ENCODE data around the gene ST6GALNAC4. TPM values are rescaled to one million over a fixed set of nuclear protein-coding genes. Genes with fewer than 3 reads are reported as not detected.
A peak's percentile ranks its signal among the peaks of the same experiment; 100 is the strongest.

The ST6GALNAC4 gene
- total and polyA plus RNA-seq, 10 of the 15 experiments (the other 5 are each of a cell fraction or from before 2014, with no cell fraction given) = 4.2 to 63.2 (median 35.2) TPM

- intact Hi-C loops (cut with micrococcal nuclease; ENCODE audit: unreplicated experiment) (no loop called here), in situ Hi-C loops (cut with MboI) (loop anchor here (5.0 kb wide), 1 partner anchor 176 kb away; the partner anchor contains the start of gene TOR2A)
- no peak for ATAC-seq
- no peak overlapping the region for H3K4me3 ChIP-seq
- no peaks in the 10 kb centered on the region for H3K27me3 ChIP-seq (replicated peaks in 1 of 2; ENCODE audit: control insufficient read depth in 2 of 2, insufficient read depth in 2 of 2, low read length in 1 of 2)
- H3K36me3 ChIP-seq (ENCODE audit: control insufficient read depth in 2 of 2, insufficient read depth in 2 of 2, low read length in 1 of 2) = peaks cover 10 to 22% of the 10 kb centered on the region in 2 experiments; a peak in 2 of 4 replicates
- ChIA-PET RAD21 (ENCODE audit: unreplicated experiment) (interaction anchor here (0.9 to 1.7 kb wide), 4 partner anchors 9 to 142 kb away, joined by 3 to 4 read pairs (median 3); partner anchors contain the start of gene ST6GALNAC6), CTCF (interaction anchor here (0.6 to 1.7 kb wide), 3 partner anchors 9 to 136 kb away, joined by 3 to 7 read pairs (median 5); no protein-coding TSS in a partner anchor), POLR2A (interaction anchor here (1.4 to 6.9 kb wide), 2 partner anchors 11 to 23 kb away, joined by 3 to 166 read pairs; partner anchors contain the start of gene ST6GALNAC6), SMC1A (ENCODE audit: uncharacterized antibody, unreplicated experiment) (interaction anchor here (0.7 to 1.0 kb wide), 2 partner anchors 8 to 134 kb away, joined by 3 read pairs; no protein-coding TSS in a partner anchor)
- TF ChIP-seq IKZF1 (conservative IDR thresholded peaks at IDR 0.05) (no peak), SPI1 (IDR thresholded peaks at IDR 0.05; ENCODE audit: borderline replicate concordance, insufficient read depth, low read depth, low read length) (0 out of 2 replicates have a peak, but pooled peaks have one; percentile 36)
- WGBS (ENCODE audit: insufficient coverage, insufficient replicate concordance, low lambda C conversion rate, missing lambda C conversion rate) = 99% methylated on average over 5 of the region's 5 CpGs
- H3K9ac ChIP-seq (ENCODE audit: control insufficient read depth, insufficient read depth, low read length) = no peak overlapping the region
- no peak for FAIRE-seq
- no peaks in the 10 kb centered on the region for H4K20me1 ChIP-seq (ENCODE audit: control insufficient read depth, insufficient read depth)
- H3K4me1 ChIP-seq (ENCODE audit: control insufficient read depth, insufficient read depth, low read length) = peaks cover 45% of the 10 kb centered on the region
- BruUV-seq (replicated peaks) = no TSS peak
- no peaks in the 10 kb centered on the region for H3K9me3 ChIP-seq (replicated peaks; ENCODE audit: control insufficient read depth, insufficient read depth, low read length)
- peaks cover 39% of the 10 kb centered on the region for H3K79me2 ChIP-seq (ENCODE audit: control insufficient read depth, insufficient read depth, low read length)
- no peak for DNase-seq (ENCODE audit: low read depth, low spot score)
- no peak overlapping the region for H2AFZ ChIP-seq (ENCODE audit: control insufficient read depth, low read depth, low read length)
- H3K27ac ChIP-seq (ENCODE audit: control insufficient read depth, insufficient read depth) = peak overlapping the region; percentile 9; the same call in 1 of the 2 replicates
- no peak overlapping the region; the same call in 1 of the 2 replicates for H3K4me2 ChIP-seq (ENCODE audit: control insufficient read depth, insufficient read depth)
Observed at GRCh38 chr9:127912882-127913281, 4.0 kb downstream of the ST6GALNAC4 start.

- Histone ChIP-seq H3K9ac (ENCODE audit: control insufficient read depth, insufficient read depth, low read length) (peak overlapping the region; percentile 57), H3K4me2 (ENCODE audit: control insufficient read depth, insufficient read depth) (peak overlapping the region; percentile 90), H3K4me1 (ENCODE audit: control insufficient read depth, insufficient read depth, low read length) (peaks cover 40% of the 10 kb centered on the region), H3K36me3 (ENCODE audit: control insufficient read depth in 2 of 2, insufficient read depth in 2 of 2, low read length in 1 of 2) (peaks cover 10 to 22% of the 10 kb centered on the region in 2 experiments; a peak in 2 of 4 replicates), H3K79me2 (ENCODE audit: control insufficient read depth, insufficient read depth, low read length) (peaks cover 39% of the 10 kb centered on the region), H4K20me1 (ENCODE audit: control insufficient read depth, insufficient read depth) (no peaks in the 10 kb centered on the region), H3K27me3 (replicated peaks in 1 of 2; ENCODE audit: control insufficient read depth in 2 of 2, insufficient read depth in 2 of 2, low read length in 1 of 2) (no peaks in the 10 kb centered on the region), H3K4me3 (no peak overlapping the region), H3K9me3 (replicated peaks; ENCODE audit: control insufficient read depth, insufficient read depth, low read length) (no peaks in the 10 kb centered on the region), H3K27ac (ENCODE audit: control insufficient read depth, insufficient read depth) (peak overlapping the region; percentile 86), H2AFZ (ENCODE audit: control insufficient read depth, low read depth, low read length) (no peak overlapping the region)
- ChIA-PET SMC1A (ENCODE audit: uncharacterized antibody, unreplicated experiment) (interaction anchor here (0.7 kb wide), 1 partner anchor 133 kb away, joined by 3 read pairs; no protein-coding TSS in a partner anchor), RAD21 (ENCODE audit: unreplicated experiment) (interaction anchor here (1.3 to 1.7 kb wide), 2 partner anchors 9 to 141 kb away, joined by 3 to 4 read pairs; no protein-coding TSS in a partner anchor), CTCF (interaction anchor here (1.3 to 1.7 kb wide), 3 partner anchors 8 to 43 kb away, joined by 3 to 7 read pairs (median 5); no protein-coding TSS in a partner anchor), POLR2A (interaction anchor here (1.4 to 6.9 kb wide), 2 partner anchors 10 to 23 kb away, joined by 3 to 166 read pairs; partner anchors contain the start of gene ST6GALNAC6)
- DNase-seq (ENCODE audit: low read depth, low spot score) (no peak), FAIRE-seq (no peak), ATAC-seq (no peak)
- intact Hi-C loops (cut with micrococcal nuclease; ENCODE audit: unreplicated experiment) (no loop called here), in situ Hi-C loops (cut with MboI) (loop anchor here (5.0 kb wide), 1 partner anchor 175 kb away; the partner anchor contains the start of gene TOR2A)
- BruUV-seq (replicated peaks) = no TSS peak
- TF ChIP-seq MLLT1 (IDR thresholded peaks at IDR 0.05) (peak; percentile 29; the same call in 1 of the 2 replicates), NFYB (IDR thresholded peaks at IDR 0.05; ENCODE audit: insufficient read depth, low read depth, low read length) (no peak)
- WGBS (ENCODE audit: insufficient coverage, insufficient replicate concordance, low lambda C conversion rate, missing lambda C conversion rate) = 98% methylated on average over 23 of the region's 31 CpGs
Observed at GRCh38 chr9:127912296-127912695, 4.5 kb downstream of the ST6GALNAC4 start.
